H9 (cell line): ENCODE results near the gene UCP2. TPM values are rescaled to one million over a fixed set of nuclear protein-coding genes. Genes with fewer than 3 reads are reported as not detected.

Experiments
- DNase-seq: peaks from one replicate; pipeline ENCODE4 v3.0.0-alpha.2; 2017
- H2AFZ ChIP-seq: one replicate; pipeline ENCODE4 v1.6.1; 2013; ENCODE audit warnings: mild to moderate bottlenecking, low read length, control low read depth, moderate library complexity
- H2AK5ac ChIP-seq: 2 replicates; pipeline ENCODE4 v1.6.1; 2013; ENCODE audit warnings: low read length, control low read depth, mixed read lengths; ENCODE audit not compliant: insufficient read length
- H2BK120ac ChIP-seq: one replicate; pipeline ENCODE4 v1.6.1; 2013; ENCODE audit warnings: low read depth, mild to moderate bottlenecking, low read length, control low read depth, inconsistent platforms; ENCODE audit not compliant: poor library complexity, severe bottlenecking
- H2BK12ac ChIP-seq: 2 replicates; pipeline ENCODE4 v1.6.1; 2013; ENCODE audit warnings: low read length, control low read depth, mixed read lengths, low read depth; ENCODE audit not compliant: insufficient read length
- H2BK15ac ChIP-seq: 2 replicates; pipeline ENCODE4 v1.6.1; 2013; ENCODE audit warnings: low read depth, low read length, control low read depth
- H2BK20ac ChIP-seq: one replicate; pipeline ENCODE4 v1.6.1; 2013; ENCODE audit warnings: low read depth, mild to moderate bottlenecking, low read length, control low read depth, inconsistent platforms; ENCODE audit not compliant: poor library complexity, severe bottlenecking
- H2BK5ac ChIP-seq: 2 replicates; pipeline ENCODE4 v1.6.1; 2013; ENCODE audit warnings: low read length, control low read depth, mixed read lengths; ENCODE audit not compliant: insufficient read length
- H3K14ac ChIP-seq: 2 replicates; pipeline ENCODE4 v1.6.1; 2013; ENCODE audit warnings: low read length, control low read depth; ENCODE audit not compliant: insufficient read depth
- H3K18ac ChIP-seq: 2 replicates; pipeline ENCODE4 v1.6.1; 2013; ENCODE audit warnings: low read depth, mild to moderate bottlenecking, mixed read lengths, low read length, control low read depth; ENCODE audit not compliant: insufficient read length
- H3K23ac ChIP-seq: 2 replicates; pipeline ENCODE4 v1.6.1; 2013; ENCODE audit warnings: low read length, control low read depth, mixed read lengths, low read depth; ENCODE audit not compliant: insufficient read length
- H3K23me2 ChIP-seq: 2 replicates; pipeline ENCODE4 v1.6.1; 2013; ENCODE audit warnings: low read depth, mild to moderate bottlenecking, mixed read lengths, low read length, control low read depth; ENCODE audit not compliant: insufficient read length, poor library complexity, severe bottlenecking
- H3K27ac ChIP-seq: 2 replicates; pipeline ENCODE4 v1.5.1; 2013; ENCODE audit warnings: low read length, control low read depth, mixed read lengths, low read depth; ENCODE audit not compliant: insufficient read length
- H3K27me3 ChIP-seq: 2 replicates; pipeline ENCODE4 v1.6.1; 2013; ENCODE audit warnings: low read length, control low read depth, inconsistent platforms; ENCODE audit not compliant: insufficient read depth
- H3K4ac ChIP-seq: 2 replicates; pipeline ENCODE4 v1.6.1; 2013; ENCODE audit warnings: low read depth, mild to moderate bottlenecking, control low read depth, inconsistent platforms, low read length, moderate library complexity
- H3K4me1 ChIP-seq: 2 replicates; pipeline ENCODE4 v1.6.1; 2013; ENCODE audit warnings: low read length, control low read depth, inconsistent platforms; ENCODE audit not compliant: insufficient read depth
- H3K4me2 ChIP-seq: 2 replicates; pipeline ENCODE4 v1.6.1; 2013; ENCODE audit warnings: low read length, control low read depth, mixed read lengths; ENCODE audit not compliant: insufficient read length, insufficient read depth
- H3K56ac ChIP-seq: 2 replicates; pipeline ENCODE4 v1.6.1; 2013; ENCODE audit warnings: low read depth, mild to moderate bottlenecking, mixed read lengths, low read length, control low read depth; ENCODE audit not compliant: insufficient read length
- H3K79me1 ChIP-seq: 2 replicates; pipeline ENCODE4 v1.6.1; 2013; ENCODE audit warnings: low read depth, mild to moderate bottlenecking, moderate library complexity, low read length, control low read depth, inconsistent platforms; ENCODE audit not compliant: insufficient read depth, poor library complexity, severe bottlenecking
- H3K79me2 ChIP-seq: 2 replicates; pipeline ENCODE4 v1.6.1; 2013; ENCODE audit warnings: low read length, control low read depth, inconsistent platforms; ENCODE audit not compliant: insufficient read depth
- H3K9ac ChIP-seq: 2 replicates; pipeline ENCODE4 v1.6.1; 2013; ENCODE audit warnings: low read length, control low read depth, mixed read lengths; ENCODE audit not compliant: insufficient read length; ENCODE audit errors: extremely low read depth
- H3K9me3 ChIP-seq: one replicate; pipeline ENCODE4 v1.6.1; 2013; ENCODE audit warnings: low read depth, low read length, inconsistent platforms; ENCODE audit not compliant: control insufficient read depth
- H3T11ph ChIP-seq: one replicate; pipeline ENCODE4 v1.6.1; 2013; ENCODE audit warnings: mild to moderate bottlenecking, low read length, control low read depth, inconsistent platforms
- H4K20me1 ChIP-seq: one replicate; pipeline ENCODE4 v1.6.1; 2013; ENCODE audit not compliant: control insufficient read depth, insufficient read length, insufficient read depth
- H4K5ac ChIP-seq: 2 replicates; pipeline ENCODE4 v1.6.1; 2013; ENCODE audit warnings: low read depth, mild to moderate bottlenecking, mixed read lengths, low read length, control low read depth; ENCODE audit not compliant: insufficient read length
- H4K8ac ChIP-seq: replicated peaks from 2 replicates; pipeline ENCODE4 v1.6.1; 2013; ENCODE audit warnings: low read length, control low read depth, mixed read lengths, low read depth; ENCODE audit not compliant: insufficient read length
- H4K91ac ChIP-seq: 2 replicates; pipeline ENCODE4 v1.6.1; 2013; ENCODE audit warnings: low read depth, mild to moderate bottlenecking, moderate library complexity, mixed read lengths, low read length, control low read depth; ENCODE audit not compliant: insufficient read length
- H3K27ac Mint-ChIP-seq, 3 experiments: 2 replicates in 2 of 3; 3 replicates in 1 of 3; pipeline ENCODE4 v1.8.0; 2020 to 2021; ENCODE audit warnings: mixed read lengths in 3 of 3, mild to moderate bottlenecking in 1 of 3, moderate library complexity in 1 of 3
- H3K27me3 Mint-ChIP-seq: 2 replicates; pipeline ENCODE4 v1.8.0; 2021; ENCODE audit warnings: low read depth, mild to moderate bottlenecking, moderate library complexity, mixed read lengths
- H3K36me3 Mint-ChIP-seq, 3 experiments: 2 replicates in 2 of 3; 3 replicates in 1 of 3; pipeline ENCODE4 v1.8.0; 2020 to 2021; ENCODE audit warnings: low read depth in 3 of 3, mixed read lengths in 3 of 3; ENCODE audit not compliant: insufficient read depth in 1 of 3
- H3K4me1 Mint-ChIP-seq, 2 experiments: 2 replicates each; pipeline ENCODE4 v1.8.0; 2020; ENCODE audit warnings: mixed read lengths in 2 of 2
- H3K4me3 Mint-ChIP-seq, 2 experiments: 2 replicates in 1 of 2; 3 replicates in 1 of 2; pipeline ENCODE4 v1.8.0; 2020 to 2021; ENCODE audit warnings: mild to moderate bottlenecking in 2 of 2, mixed read lengths in 2 of 2, moderate library complexity in 1 of 2
- H3K9me3 Mint-ChIP-seq, 2 experiments: 2 replicates in 1 of 2; 3 replicates in 1 of 2; pipeline ENCODE4 v1.8.0; 2020; ENCODE audit warnings: mild to moderate bottlenecking in 2 of 2, mixed read lengths in 2 of 2, moderate library complexity in 1 of 2
- whole genome bisulfite sequencing: extraction: QIAGEN DNeasy Blood & Tissue Kit; methylation state at CpG from one replicate; pipeline ENCODE4 v1.1.7; 2013; ENCODE audit warnings: missing lambda C conversion rate, low lambda C conversion rate, mixed read lengths; ENCODE audit not compliant: insufficient read length; ENCODE audit errors: extremely low coverage; 5-methylcytosine and 5-hydroxymethylcytosine counted together
- total RNA-seq: library from RNA; stranded (reverse); gene quantifications from 2 replicates; pipeline ENCODE4 v1.2.1, GENCODE V29; 2021
- TF ChIP-seq, protein P1 (sequence below): fragments of 200-600 bp; sonication (generic); conservative IDR thresholded peaks from 3 replicates; pipeline ENCODE4 v1.8.0; 2021; ENCODE audit warnings: antibody characterized with exemption, mild to moderate bottlenecking

The UCP2 gene
- total RNA-seq, 1 experiment from 2014 or later, result 62.1 TPM

DNA sequence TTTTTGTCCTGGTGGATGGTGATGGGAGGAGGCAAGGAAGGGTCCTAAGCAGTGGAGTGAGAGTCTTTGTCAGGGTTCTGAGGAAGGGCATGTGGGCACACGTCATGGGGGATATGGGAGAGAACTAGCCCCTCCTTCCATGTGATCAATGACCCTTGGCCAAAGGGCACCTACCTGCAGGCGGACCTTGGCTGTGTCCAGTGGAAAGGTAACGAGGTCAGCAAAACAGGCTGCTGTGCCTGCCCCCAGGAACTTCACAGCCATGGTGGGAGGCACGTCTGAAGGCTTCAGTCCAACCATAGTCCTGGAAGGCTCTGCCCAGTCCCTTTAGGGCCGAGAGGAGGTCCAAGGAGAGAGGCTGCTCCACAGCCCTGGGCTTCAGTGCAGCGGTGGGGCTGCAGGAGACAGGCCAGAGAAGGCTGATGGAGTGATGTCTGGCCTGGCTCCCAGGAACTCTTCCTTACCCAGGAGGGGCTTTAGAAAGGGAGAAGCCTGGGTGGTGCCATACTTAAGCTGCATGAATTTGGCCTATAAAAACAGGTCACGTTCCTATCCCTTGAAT is 24.2 kb upstream of the UCP2 start:
- peak overlapping the region in 1 of 3 experiments; percentile 48; a peak in 1 of 7 replicates for H3K27ac Mint-ChIP-seq
- no CpG with 5 or more reads among the region's 7 CpGs for WGBS

More for the DNA sequence above, 24.2 kb upstream of the UCP2 start:
- H4K5ac ChIP-seq, result no peak overlapping the region
- H4K20me1 ChIP-seq, result no peaks in the 10 kb centered on the region
- H3K56ac ChIP-seq, result no peak overlapping the region
- no peak overlapping the region for H3K4ac ChIP-seq
- no peaks in the 10 kb centered on the region for H3K79me1 ChIP-seq
- H3K9ac ChIP-seq, result no peak overlapping the region
- no peak overlapping the region for H3K23ac ChIP-seq
- no peak for DNase-seq
- no peak overlapping the region for H4K8ac ChIP-seq
- no peaks in the 10 kb centered on the region for H3K9me3 ChIP-seq
- no peak overlapping the region for H3K27ac ChIP-seq
- peaks cover 13 to 27% of the 10 kb centered on the region in 2 experiments for H3K4me1 Mint-ChIP-seq
- H2AK5ac ChIP-seq, result no peak overlapping the region
- H3T11ph ChIP-seq, result no peak overlapping the region
- H2BK5ac ChIP-seq, result no peak overlapping the region
- H3K18ac ChIP-seq, result no peak overlapping the region
- no peaks in the 10 kb centered on the region for H3K27me3 Mint-ChIP-seq
- H4K91ac ChIP-seq, result no peak overlapping the region
- H2BK15ac ChIP-seq, result no peak overlapping the region
- H3K4me2 ChIP-seq, result no peak overlapping the region
- H3K27me3 ChIP-seq, result no peaks in the 10 kb centered on the region
- H3K14ac ChIP-seq, result no peak overlapping the region
- no peaks in the 10 kb centered on the region for H3K79me2 ChIP-seq
- H3K36me3 Mint-ChIP-seq, result peaks cover 0 to 2% (median 0%) of the 10 kb centered on the region in 3 experiments; a peak in 2 of 7 replicates
- no peak overlapping the region for H2BK120ac ChIP-seq
- H2BK12ac ChIP-seq, result no peak overlapping the region
- TF ChIP-seq, protein P1, sequence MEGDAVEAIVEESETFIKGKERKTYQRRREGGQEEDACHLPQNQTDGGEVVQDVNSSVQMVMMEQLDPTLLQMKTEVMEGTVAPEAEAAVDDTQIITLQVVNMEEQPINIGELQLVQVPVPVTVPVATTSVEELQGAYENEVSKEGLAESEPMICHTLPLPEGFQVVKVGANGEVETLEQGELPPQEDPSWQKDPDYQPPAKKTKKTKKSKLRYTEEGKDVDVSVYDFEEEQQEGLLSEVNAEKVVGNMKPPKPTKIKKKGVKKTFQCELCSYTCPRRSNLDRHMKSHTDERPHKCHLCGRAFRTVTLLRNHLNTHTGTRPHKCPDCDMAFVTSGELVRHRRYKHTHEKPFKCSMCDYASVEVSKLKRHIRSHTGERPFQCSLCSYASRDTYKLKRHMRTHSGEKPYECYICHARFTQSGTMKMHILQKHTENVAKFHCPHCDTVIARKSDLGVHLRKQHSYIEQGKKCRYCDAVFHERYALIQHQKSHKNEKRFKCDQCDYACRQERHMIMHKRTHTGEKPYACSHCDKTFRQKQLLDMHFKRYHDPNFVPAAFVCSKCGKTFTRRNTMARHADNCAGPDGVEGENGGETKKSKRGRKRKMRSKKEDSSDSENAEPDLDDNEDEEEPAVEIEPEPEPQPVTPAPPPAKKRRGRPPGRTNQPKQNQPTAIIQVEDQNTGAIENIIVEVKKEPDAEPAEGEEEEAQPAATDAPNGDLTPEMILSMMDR, result no peak
- no peaks in the 10 kb centered on the region for H3K23me2 ChIP-seq
- H3K9me3 Mint-ChIP-seq, result no peaks in the 10 kb centered on the region
- no peak overlapping the region for H3K4me3 Mint-ChIP-seq
- H2BK20ac ChIP-seq, result no peak overlapping the region
- no peak overlapping the region for H2AFZ ChIP-seq
- no peaks in the 10 kb centered on the region for H3K4me1 ChIP-seq
